ENCODE data around the gene ASB7.

ASB7 gene

DNA sequence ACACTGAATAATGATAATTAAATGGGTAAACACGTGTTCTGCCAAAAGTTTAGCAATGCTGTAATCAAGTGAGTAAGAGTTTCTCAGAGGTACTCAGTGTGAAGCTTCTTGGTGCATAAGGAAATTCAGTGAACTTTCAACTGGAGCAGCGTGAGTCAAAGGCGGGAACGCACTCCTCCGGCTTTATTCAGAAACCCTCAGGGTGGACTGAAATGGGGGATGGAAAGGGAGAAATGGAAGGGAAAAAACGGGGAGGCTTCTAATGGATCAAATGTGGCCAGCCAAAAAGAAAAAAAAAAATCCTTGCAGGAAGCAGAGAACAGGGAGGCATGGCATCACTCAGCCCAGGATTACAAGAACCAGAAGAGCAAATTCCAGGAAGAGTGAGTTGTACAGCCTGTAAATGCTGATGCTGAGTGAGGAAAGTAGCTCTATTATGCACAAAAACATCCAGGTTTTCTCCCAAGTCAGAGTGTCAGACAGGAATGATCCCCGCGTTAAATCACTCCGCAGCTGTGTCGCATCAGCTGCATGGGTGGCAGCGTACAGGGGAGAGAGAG is 85.3 kb downstream of the ASB7 start:
- no peak for DNase-seq

DNA sequence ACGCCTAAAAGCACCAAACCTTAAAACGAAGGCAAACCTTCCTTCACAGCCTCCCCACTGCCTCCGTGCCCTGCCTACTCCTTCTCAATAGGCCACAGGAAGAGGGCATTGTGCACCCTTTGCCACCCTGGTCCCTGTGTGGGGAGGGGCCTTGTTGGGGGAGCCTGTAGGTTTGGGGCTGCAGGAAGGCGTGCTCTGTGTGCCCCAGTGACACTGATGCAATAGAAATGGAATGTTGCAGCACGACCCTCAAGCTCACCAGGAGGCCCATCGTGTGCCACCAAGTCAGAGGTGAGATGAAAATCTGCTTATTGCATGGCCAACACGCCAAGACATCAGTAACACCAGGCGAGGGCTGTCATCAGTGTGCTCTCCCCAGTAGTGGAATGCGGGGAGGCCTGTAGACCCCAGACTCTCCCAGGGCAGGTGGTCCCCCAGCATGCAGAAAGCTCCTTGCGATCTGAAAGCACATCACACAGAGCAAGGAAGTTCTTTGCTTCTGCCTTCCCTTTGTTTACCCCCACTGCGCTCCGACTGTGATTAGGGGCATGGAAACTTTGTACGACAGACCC is 86.2 kb downstream of the ASB7 start:
- no peak for DNase-seq

DNA sequence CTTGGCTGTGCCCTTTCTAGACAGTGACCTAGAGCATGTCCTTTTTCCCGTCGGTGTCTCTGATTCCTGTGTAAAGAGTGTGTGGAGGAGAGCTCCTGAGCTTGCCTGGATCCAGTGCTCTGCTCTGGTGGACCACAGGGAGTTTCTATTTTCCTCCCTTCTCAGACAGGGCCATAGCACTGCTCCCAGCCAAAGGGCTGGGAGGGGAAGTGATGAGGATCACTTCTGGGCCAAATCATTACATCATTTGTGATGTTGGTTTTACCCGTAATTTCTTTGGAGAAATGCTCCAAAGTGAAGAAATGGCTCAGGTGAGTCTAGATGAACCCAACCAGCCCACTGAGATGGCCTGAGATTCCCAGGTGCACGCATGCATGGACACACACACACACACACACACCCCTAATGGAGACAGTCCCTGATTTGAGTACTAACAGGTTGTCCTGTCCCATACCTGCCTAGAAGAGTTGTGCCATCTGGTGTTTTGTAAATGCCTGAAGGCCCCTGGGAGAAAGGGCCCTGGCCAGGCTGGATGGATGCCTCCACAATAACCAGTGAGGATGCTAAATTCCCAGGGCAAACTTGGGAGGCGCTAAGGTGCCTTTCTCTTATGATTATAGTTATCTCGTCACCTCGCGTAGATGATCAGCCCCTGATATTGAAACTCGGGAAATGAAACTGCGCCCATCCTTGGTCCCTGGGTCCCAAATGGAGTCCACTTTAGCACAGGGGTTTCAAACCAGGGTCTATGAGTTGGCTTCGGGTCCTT is 86.9 kb downstream of the ASB7 start:
- no peak for DNase-seq

DNA sequence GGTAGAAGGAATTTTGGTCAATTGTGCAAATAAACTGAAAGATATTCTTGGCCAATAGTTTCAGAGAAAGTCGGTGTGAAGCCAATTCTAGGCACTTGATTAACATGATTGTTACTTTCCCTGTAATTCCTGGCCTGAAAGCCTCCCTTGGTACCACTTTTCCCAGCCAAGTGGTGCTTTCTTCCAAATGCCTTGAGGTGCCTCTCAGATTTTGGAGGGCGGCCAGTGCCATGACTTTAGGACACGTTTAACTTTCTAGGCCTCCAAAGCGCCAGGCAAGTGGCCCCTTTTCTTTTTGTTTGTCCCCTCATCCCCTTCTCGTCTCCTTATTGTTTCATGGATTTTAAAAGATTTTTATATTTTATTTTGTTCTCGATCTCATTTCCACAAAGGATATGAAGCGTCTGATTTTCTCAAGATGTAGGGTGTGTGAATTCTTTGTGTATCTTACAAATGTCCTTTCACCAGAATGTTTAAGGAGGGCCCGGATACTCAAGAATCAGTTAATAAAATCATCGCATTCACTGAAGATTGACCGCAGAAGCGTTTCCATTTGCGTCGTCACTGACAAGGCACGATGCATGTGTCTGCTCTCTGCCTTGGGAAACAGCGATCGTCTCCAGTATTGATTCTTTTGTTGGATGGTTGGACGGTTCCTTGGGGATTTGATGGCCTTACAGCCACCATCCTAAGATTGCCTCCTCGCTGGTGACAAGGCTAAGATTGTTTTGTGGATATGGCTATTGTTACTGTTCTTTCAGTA is 87.8 kb downstream of the ASB7 start:
- DNase-seq: no peak

DNA sequence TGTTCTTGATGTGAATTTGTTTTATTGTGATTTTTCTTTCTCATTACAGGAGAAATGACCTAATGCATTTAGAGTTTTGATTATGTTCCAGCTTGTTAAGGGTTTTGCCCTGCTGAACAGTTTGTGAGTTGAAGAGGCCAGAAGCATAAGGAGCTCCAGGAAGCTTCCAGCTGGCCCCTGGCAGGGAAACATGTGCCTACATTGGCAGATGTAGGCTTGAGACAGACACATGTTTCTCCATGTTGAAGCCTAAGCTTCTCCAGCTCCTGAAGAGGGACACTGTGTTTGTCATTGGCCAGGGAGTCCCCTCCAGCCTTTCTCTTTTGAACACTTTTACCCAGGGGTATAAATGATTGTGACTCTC is 88.4 kb downstream of the ASB7 start:
- no peak for DNase-seq

DNA sequence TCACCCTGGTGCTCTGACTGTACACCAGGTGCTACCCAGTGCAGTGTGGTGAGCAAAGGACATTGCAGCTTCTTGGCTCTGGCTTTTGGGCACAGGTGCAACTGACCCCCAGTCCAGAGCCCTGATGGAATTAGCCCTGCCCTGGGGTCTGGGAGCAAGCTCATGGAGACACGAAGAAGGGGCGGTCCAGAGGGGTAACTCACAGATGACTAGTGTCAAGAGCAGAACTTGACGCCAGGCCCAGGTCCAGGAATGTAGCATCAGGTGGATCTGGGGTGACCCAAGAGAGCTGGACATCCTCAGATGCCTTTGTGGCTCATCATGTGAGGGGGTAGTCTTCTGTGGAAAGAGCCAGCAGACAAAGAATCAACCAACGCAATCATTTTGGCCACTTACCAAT is 88.9 kb downstream of the ASB7 start:
- DNase-seq: no peak

DNA sequence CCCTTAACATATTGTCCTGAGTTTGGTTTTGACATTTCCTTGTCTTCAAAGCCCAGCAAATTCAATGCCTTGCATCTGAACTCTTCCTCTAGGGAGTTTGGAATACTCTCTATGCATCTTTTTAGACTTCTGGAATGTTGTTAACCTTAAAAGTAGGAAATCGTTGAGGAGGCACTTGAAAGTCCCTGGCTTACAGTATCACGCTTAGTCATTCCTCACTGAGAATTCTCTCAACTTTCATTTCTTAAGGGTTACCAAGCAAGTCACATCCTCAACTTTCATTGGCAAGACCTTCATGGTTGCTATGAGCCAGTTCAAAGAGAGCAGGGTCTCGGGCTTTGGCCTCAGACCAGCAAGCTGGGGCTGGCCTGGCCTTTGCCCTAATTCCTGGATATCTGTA is 89.9 kb downstream of the ASB7 start:
- no peak for DNase-seq

DNA sequence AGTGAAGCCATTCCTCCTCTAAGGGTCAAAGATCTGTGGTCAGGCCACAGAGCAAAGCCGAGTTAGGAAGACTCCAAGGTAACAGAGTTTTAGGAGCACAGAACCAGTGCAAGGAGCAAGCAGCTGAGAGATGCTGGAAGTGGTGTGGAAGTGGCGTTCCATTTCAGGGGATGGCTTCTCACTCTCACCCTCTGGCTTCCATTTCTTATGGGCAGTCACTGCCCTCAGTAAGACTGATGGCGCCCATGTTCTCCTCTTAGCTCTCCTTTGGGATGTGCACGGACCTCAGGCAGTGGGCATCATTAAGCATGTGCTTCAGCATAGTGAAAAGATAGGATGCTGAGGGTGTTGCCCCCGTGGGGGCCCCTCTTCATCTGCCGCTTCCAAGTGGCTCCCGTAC is 90.3 kb downstream of the ASB7 start:
- no peak for DNase-seq

DNA sequence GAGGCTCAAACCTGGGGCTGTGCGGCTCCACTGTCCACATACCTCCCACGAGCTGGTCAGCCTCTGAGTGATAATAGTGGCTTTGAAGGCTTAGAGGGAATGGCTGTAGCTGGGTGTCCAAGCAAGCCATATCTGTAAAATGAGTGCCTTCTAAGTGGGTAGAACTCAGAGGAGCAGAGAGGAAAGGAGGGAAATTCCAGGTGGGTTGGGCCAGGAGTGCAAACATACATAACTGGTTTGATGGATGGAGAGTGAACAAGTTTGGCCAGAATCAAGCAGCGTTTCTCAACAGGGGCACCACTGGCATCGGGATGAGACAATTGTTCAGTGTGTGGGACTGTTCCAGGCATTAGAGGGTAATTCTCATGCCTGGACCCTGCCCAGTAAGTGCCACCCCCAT is 91.1 kb downstream of the ASB7 start:
- no peak for DNase-seq

DNA sequence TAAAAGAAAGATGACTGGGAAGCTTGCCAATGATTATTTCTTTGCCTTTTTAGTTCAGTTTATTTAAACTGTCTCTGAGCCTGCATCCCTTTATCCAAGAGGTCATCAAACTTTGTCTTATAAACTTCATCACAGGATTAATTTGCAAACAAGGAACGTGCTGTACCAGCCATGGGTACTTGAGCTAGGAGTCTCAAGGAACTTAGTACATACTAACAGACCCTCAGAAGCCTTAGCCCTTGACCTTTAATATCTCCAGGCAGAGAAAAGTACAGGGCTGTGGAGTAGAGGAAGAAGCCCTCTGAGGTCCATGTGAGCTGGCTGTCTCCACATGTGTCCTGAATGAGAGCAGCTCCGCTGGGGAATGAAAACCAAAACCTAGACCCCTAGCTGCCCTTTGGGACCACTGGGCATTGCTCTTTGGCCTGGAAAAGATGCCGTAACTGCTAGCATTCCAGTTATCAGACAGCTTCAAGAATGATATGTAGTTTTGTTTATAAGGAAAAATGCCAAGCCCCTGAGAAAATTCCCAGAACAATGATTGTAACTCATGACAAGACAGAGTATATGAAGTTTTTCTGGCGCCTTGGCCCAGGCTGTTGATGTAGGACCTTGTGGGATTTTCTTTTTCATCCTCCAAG is 92.1 kb downstream of the ASB7 start:
- no peak for DNase-seq

DNA sequence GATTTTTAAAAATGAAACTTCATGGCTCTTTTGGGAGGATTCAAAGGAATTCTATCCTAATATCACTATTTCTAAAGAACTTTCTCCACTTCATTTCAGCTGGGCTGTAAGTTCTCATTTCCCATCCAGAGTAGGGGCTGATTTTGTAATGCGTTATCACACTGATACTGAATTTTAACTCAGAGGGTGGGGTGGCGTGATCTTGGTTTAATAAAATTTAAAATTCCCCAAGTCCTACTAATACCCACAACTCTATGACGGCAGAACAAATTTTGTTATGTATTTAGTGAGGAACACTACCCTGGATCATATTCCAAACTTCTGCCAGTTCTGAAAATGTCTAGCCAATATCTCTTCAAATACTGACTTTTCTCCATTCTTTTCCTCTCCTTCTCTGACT is 92.7 kb downstream of the ASB7 start:
- no peak for DNase-seq

DNA sequence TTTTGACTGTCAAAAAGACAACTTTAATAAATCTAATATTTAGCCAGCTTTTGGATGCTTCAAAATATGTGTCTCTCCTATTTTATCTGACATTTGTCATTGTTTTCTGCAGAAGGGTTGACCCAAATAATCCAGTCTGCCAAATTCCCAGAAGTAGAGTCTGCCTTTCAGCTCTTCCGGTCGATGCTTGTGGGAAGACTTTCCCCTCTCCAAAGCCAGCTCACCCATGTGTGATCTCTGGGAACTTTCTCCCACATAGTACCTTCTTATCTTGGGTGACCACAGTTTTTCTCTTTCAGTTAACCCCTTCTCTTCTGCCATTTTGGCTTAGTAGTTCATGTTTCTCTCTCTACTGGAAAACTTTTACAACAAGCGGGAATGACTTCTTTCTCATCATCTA is 94.1 kb downstream of the ASB7 start:
- no peak for DNase-seq

Data from bone marrow (tissue), 2 donors.